ENCODE measurements around the gene MORN5. TPM values are rescaled to one million over a fixed set of nuclear protein-coding genes. Genes with fewer than 3 reads are reported as not detected.

MORN5 gene
- total RNA-seq, 1 donor from 2014 or later = 0.57 TPM

GRCh38 chr9:122223435-122223834 lies 63.7 kb downstream of the MORN5 start:
- no peak for TF ChIP-seq CTCF (IDR thresholded peaks at IDR 0.05; ENCODE audit: unreplicated experiment)
- no peak overlapping the region for H3K4me3 Mint-ChIP-seq (ENCODE audit: low read depth)
- H3K27me3 Mint-ChIP-seq = peaks cover 93% of the 10 kb centered on the region
- H3K9me3 Mint-ChIP-seq (ENCODE audit: low read depth) = no peaks in the 10 kb centered on the region
- peaks cover 2% of the 10 kb centered on the region for H3K36me3 Mint-ChIP-seq (ENCODE audit: insufficient read depth)
- H3K27ac Mint-ChIP-seq = no peak overlapping the region
- peaks cover 14% of the 10 kb centered on the region for H3K4me1 Mint-ChIP-seq (ENCODE audit: low read depth)
- DNase-seq (ENCODE audit: low spot score, unreplicated experiment) = no peak

- Mint-ChIP-seq H3K4me3 (ENCODE audit: low read depth) (no peak overlapping the region), H3K27ac (no peak overlapping the region), H3K4me1 (ENCODE audit: low read depth) (peaks cover 7% of the 10 kb centered on the region), H3K36me3 (ENCODE audit: insufficient read depth) (peaks cover 2% of the 10 kb centered on the region), H3K9me3 (ENCODE audit: low read depth) (no peaks in the 10 kb centered on the region), H3K27me3 (peaks cover 72% of the 10 kb centered on the region)
- TF ChIP-seq CTCF (IDR thresholded peaks at IDR 0.05; ENCODE audit: unreplicated experiment) = no peak
- DNase-seq (ENCODE audit: low spot score, unreplicated experiment) = no peak
Measured at GRCh38 chr9:122225312-122226141, 65.8 kb downstream of the MORN5 start.

DNA sequence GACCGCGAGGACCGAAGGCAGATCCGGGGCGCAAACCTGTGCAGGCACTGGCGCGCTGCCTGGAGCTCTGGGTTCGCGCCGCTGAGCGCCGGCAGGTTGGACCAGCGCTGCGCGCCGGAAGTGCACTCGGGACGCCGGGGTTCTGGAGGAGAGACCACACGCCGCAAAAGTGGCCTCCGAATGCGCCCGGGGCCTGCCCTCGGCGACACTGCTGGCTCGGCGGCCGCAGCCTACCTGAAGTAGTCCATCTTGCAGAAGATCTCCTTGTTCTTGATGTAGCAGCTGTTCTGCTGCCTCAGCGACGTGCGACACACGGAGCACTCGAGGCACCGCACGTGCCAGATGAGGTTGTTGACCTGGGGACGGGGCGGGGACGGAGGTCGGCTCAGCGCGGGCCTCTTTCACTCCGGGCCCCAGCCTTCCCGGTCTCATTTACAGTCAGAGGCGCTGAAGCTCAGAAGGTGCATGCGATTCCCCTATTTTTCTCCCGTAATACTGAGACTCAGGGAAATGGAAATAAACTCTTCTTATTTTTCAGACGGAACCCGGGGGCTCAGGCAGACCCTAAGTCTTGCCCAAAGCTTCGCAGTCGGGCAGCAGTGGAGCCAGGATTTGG lies 66.5 kb downstream of the MORN5 start:
- no peak for TF ChIP-seq CTCF (IDR thresholded peaks at IDR 0.05; ENCODE audit: unreplicated experiment)
- H3K9me3 Mint-ChIP-seq (ENCODE audit: low read depth) = no peaks in the 10 kb centered on the region
- peaks cover 2% of the 10 kb centered on the region for H3K36me3 Mint-ChIP-seq (ENCODE audit: insufficient read depth)
- peaks cover 7% of the 10 kb centered on the region for H3K4me1 Mint-ChIP-seq (ENCODE audit: low read depth)
- peaks cover 66% of the 10 kb centered on the region for H3K27me3 Mint-ChIP-seq
- no peak for DNase-seq (ENCODE audit: low spot score, unreplicated experiment)
- H3K4me3 Mint-ChIP-seq (ENCODE audit: low read depth) = no peak overlapping the region
- H3K27ac Mint-ChIP-seq = no peak overlapping the region

DNA sequence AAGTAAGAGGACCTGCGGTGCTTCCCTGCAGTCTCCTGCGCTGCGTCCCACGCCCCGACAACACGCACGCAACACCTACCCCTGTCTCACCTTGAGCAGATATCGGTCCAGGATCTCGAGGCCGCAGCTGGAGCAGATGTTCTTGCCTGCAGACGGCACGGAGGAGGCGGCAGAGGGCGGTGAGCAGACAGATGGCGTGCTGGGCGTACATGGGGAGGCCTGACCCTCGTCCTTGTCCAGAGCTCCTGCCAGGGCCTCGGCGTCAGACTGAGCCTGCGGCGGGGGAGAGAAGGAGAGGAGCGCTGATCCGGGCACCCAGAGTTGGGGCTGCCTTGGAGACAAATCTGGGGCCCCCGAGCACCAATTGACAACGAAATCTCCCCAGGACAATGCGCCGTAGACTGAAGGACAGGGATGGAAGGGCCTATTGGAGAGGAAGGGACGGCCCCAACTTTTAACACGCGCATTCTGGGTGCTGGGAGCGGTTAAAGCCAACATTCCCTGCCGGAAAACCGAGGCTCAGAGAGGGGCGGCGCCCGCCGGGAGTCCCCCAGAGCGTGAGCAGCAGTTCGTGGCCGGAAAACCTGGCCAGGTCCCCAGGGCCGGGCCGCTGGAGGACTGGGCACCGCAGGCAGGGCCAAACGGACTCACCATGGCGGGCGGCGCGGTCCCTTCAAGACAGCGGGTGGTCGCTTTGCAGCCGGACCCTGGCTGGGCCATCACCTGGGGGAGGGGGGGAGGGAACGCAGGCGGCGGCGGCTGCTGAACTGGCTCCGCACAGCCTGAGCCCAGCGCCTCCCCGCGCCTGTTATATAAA lies 67.3 kb downstream of the MORN5 start:
- Mint-ChIP-seq H3K4me1 (ENCODE audit: low read depth) (peaks cover 6% of the 10 kb centered on the region), H3K36me3 (ENCODE audit: insufficient read depth) (peaks cover 2% of the 10 kb centered on the region), H3K4me3 (ENCODE audit: low read depth) (peak overlapping the region; percentile 27), H3K27me3 (peaks cover 59% of the 10 kb centered on the region), H3K27ac (no peak overlapping the region), H3K9me3 (ENCODE audit: low read depth) (no peaks in the 10 kb centered on the region)
- no peak for TF ChIP-seq CTCF (IDR thresholded peaks at IDR 0.05; ENCODE audit: unreplicated experiment)
- DNase-seq (ENCODE audit: low spot score, unreplicated experiment) = no peak

GRCh38 chr9:122227575-122227900 lies 67.8 kb downstream of the MORN5 start:
- H3K36me3 Mint-ChIP-seq (ENCODE audit: insufficient read depth) = peaks cover 2% of the 10 kb centered on the region
- no peak for DNase-seq (ENCODE audit: low spot score, unreplicated experiment)
- H3K27me3 Mint-ChIP-seq = peaks cover 53% of the 10 kb centered on the region
- peak overlapping the region; percentile 65 for H3K27ac Mint-ChIP-seq
- H3K9me3 Mint-ChIP-seq (ENCODE audit: low read depth) = no peaks in the 10 kb centered on the region
- TF ChIP-seq CTCF (IDR thresholded peaks at IDR 0.05; ENCODE audit: unreplicated experiment) = no peak
- peaks cover 6% of the 10 kb centered on the region for H3K4me1 Mint-ChIP-seq (ENCODE audit: low read depth)
- H3K4me3 Mint-ChIP-seq (ENCODE audit: low read depth) = peak overlapping the region; percentile 36

Measured in progenitor cell of endocrine pancreas (in vitro differentiated cells).